ENCODE results near the gene PRKD1. TPM values are rescaled to one million over a fixed set of nuclear protein-coding genes. Genes with fewer than 3 reads are reported as not detected.

Gene PRKD1
- total and polyA plus RNA-seq, 11 donors: 0.99 to 8.8 (median 3.6) TPM

DNA sequence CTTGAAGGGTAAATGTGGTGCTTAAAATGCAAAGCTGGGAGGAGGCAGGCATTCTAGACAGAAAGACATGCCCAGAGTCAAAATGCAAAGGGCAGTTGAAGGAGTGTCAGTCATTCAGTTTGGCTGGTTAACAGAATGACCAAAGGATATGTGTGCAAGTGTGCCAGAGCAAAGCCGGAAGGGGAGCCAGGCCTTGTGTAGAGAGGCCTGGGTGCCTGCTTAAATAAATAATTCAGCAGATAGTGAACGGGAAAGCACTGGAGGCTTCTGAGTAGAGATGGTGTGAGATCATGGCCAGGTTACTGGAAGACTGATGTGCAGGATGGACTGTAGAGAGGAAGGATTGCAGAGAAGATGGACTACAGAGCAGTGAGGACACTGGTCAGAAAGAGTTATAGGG is 244.9 kb downstream of the PRKD1 start:
- no peaks in the 10 kb centered on the region for H3K36me3 ChIP-seq
- TF ChIP-seq POLR2A (IDR thresholded peaks at IDR 0.05) (no peak), CTCF (IDR thresholded peaks at IDR 0.05) (no peak)
- DNase-seq: no peak
- no peaks in the 10 kb centered on the region for H3K27me3 ChIP-seq
- H3K4me3 ChIP-seq: no peak overlapping the region
- WGBS, 4 donors: 78 to 86% (median 83%) methylated on average over 2 of the region's 2 CpGs
- ATAC-seq: no peak
- peaks cover 0 to 9% (median 0%) of the 10 kb centered on the region in 12 donors for H3K4me1 ChIP-seq
- no peaks in the 10 kb centered on the region for H3K9me3 ChIP-seq
- intact Hi-C loops (cut with DNase I): no loop called here
- H3K27ac ChIP-seq: no peak overlapping the region

- no peaks in the 10 kb centered on the region for H3K9me3 ChIP-seq
- no peak overlapping the region for H3K4me3 ChIP-seq
- intact Hi-C loops (cut with DNase I): no loop called here
- DNase-seq: no peak
- peaks cover 0 to 9% (median 0%) of the 10 kb centered on the region in 12 donors for H3K4me1 ChIP-seq
- H3K27me3 ChIP-seq: no peaks in the 10 kb centered on the region
- ATAC-seq: no peak
- no peak overlapping the region for H3K27ac ChIP-seq
- 95 to 98% (median 97%) methylated on average over 1 of the region's 1 CpG for WGBS, 4 donors
- no peak for TF ChIP-seq POLR2A (IDR thresholded peaks at IDR 0.05)
- TF ChIP-seq CTCF (IDR thresholded peaks at IDR 0.05): no peak
- H3K36me3 ChIP-seq: no peaks in the 10 kb centered on the region
Measured at GRCh38 chr14:29681316-29681715, 246.3 kb downstream of the PRKD1 start.

- WGBS, 4 donors: 87 to 90% (median 89%) methylated on average over 7 of the region's 7 CpGs
- Histone ChIP-seq H3K27ac (no peak overlapping the region), H3K4me3 (no peak overlapping the region), H3K27me3 (no peaks in the 10 kb centered on the region), H3K4me1 (no peaks in the 10 kb centered on the region), H3K9me3 (peaks cover 0 to 11% (median 0%) of the 10 kb centered on the region in 12 donors), H3K36me3 (no peaks in the 10 kb centered on the region)
- no peak for DNase-seq
- TF ChIP-seq POLR2A (IDR thresholded peaks at IDR 0.05) (no peak), CTCF (IDR thresholded peaks at IDR 0.05) (no peak)
- no peak for ATAC-seq
- intact Hi-C loops (cut with DNase I): no loop called here
Measured at GRCh38 chr14:29674566-29675285, 252.9 kb downstream of the PRKD1 start.

GRCh38 chr14:29672831-29673230 is 254.8 kb downstream of the PRKD1 start:
- Histone ChIP-seq H3K27me3 (no peaks in the 10 kb centered on the region), H3K4me3 (no peak overlapping the region), H3K27ac (no peak overlapping the region), H3K4me1 (no peaks in the 10 kb centered on the region), H3K9me3 (peaks cover 0 to 11% (median 0%) of the 10 kb centered on the region in 12 donors), H3K36me3 (no peaks in the 10 kb centered on the region)
- no peak for TF ChIP-seq POLR2A (IDR thresholded peaks at IDR 0.05)
- no peak for TF ChIP-seq CTCF (IDR thresholded peaks at IDR 0.05)
- DNase-seq (no peak), ATAC-seq (no peak)
- WGBS, 4 donors: 74 to 78% (median 77%) methylated on average over 3 of the region's 3 CpGs
- intact Hi-C loops (cut with DNase I): no loop called here
